MM.1S (cell line): ENCODE data around the gene SOD3.

ENCODE experiments used
- EZH2 ChIP-seq: fragments of 300-600 bp; sonication (generic); optimal IDR thresholded peaks from 2 replicates; pipeline ENCODE3; 2017; ENCODE audit warnings: low read depth, mild to moderate bottlenecking, antibody characterized with exemption, low read length, mixed read lengths
- EZH2phosphoT487 ChIP-seq: fragments of 300-600 bp; sonication (generic); IDR thresholded peaks from 2 replicates; pipeline ENCODE4 v1.6.1; 2018; ENCODE audit warnings: antibody characterized with exemption, low read length
- TF ChIP-seq, protein P1 (sequence below): fragments of 300-600 bp; sonication (generic); IDR thresholded peaks from 2 replicates; pipeline ENCODE4 v1.5.1; 2016; ENCODE audit warnings: antibody characterized with exemption, low read length, mixed read lengths

- no peak for TF ChIP-seq EZH2phosphoT487
- no peak for TF ChIP-seq EZH2
- TF ChIP-seq, protein P1, sequence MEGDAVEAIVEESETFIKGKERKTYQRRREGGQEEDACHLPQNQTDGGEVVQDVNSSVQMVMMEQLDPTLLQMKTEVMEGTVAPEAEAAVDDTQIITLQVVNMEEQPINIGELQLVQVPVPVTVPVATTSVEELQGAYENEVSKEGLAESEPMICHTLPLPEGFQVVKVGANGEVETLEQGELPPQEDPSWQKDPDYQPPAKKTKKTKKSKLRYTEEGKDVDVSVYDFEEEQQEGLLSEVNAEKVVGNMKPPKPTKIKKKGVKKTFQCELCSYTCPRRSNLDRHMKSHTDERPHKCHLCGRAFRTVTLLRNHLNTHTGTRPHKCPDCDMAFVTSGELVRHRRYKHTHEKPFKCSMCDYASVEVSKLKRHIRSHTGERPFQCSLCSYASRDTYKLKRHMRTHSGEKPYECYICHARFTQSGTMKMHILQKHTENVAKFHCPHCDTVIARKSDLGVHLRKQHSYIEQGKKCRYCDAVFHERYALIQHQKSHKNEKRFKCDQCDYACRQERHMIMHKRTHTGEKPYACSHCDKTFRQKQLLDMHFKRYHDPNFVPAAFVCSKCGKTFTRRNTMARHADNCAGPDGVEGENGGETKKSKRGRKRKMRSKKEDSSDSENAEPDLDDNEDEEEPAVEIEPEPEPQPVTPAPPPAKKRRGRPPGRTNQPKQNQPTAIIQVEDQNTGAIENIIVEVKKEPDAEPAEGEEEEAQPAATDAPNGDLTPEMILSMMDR, result no peak
Measured at GRCh38 chr4:24772061-24772705, 23.2 kb upstream of the SOD3 start.
